GM18507 (cell line): ENCODE results near the gene CXCL12.

Experiments used
- DNase-seq: peaks from one replicate; pipeline ENCODE4 v3.0.0; 2011; ENCODE audit warnings: low read depth; ENCODE audit not compliant: insufficient read length; ENCODE audit errors: extremely low spot score
- FAIRE-seq: peaks from 2 replicates; lab custom pipeline; 2011; peaks lifted over from hg19 to GRCh38; lab: Jason Lieb, UNC

CXCL12 gene

GRCh38 chr10:44402465-44403195 is 17.7 kb upstream of the CXCL12 start:
- FAIRE-seq: no peak
- no peak for DNase-seq

- FAIRE-seq (no peak), DNase-seq (no peak)
These were observed 15.6 kb upstream of the CXCL12 start for GRCh38 chr10:44400541-44400940.

DNA sequence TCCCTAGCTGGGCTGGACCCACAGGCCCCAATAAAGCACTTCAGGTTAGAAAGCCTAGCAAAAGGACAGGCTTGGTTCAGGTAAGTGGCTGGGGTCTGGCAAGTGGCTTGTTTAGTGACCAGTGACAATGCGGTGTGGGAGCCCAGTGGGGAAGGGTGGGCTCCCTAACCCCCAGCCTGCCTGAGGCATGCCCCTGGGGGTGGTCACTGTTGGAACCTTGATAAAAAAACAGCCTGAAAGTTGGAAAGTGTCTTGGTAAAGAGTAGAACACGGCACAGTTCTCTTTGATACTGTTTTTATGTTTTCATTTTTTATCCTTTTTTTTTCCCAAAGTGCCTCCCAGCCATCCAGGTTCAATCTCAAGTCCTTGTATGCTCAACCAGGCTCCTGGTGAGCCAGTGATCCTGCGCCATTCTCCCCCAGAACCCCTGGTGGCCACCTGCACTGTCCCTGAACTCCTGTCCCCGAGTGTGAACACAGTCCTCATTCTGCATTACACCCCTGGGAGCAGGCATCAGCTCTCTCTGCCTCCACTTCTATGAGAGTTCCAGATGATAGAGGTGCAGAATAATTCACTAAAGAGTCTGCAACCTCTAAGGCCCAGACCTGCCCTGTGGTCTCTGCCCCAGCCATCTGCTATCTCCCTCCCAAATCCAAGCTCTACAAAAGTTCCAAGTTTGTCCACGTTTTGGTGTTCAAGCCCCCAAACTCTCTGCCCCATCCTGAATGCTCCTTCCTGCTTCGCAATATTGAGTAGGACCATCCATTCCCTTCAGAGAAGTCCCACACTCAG is 15.0 kb upstream of the CXCL12 start:
- no peak for FAIRE-seq
- no peak for DNase-seq

DNA sequence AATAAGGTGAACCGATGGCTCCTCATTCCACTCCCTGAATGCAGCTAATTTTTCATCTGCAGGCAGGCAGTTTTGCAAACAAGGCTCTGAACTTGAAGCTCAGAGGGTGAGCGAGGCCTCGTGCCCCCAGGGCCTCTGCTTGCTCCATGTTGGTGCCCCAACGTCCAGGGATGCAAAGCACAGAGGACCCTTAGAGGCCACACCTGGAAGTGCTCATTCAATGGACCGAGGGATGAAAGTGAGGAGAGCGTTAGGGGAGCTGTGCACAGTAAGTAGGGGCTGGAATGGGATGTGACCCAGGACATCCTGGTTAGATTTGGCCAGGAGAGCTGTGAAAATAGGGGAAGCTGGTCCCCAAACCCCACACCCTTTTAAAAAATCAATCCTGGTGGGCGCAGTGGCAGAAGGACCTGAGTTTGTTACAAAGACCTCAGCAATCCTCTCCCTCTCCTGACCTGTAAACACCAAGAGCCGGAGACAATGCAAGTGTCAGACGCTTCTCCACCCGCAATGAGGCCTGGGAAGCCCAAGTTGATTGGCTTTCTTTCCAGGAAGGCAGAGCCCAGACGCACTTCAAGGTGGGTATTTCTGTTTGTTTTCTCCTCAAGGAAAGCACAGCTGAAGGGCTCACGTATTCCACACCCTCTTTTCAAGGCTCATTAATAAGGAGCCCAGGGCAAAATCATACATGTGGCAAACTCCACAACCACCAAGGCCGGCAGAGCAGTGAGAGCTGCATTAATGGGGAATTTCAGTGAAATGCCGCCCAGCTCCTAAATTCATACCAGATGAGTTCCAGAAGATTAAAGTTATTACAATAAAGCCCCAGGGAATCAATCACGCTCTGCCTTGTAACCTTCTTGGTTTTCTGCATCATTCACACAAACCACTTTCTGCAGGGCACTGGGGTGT is 14.1 kb upstream of the CXCL12 start:
- FAIRE-seq (no peak), DNase-seq (no peak)

GRCh38 chr10:44398271-44398670 is 13.4 kb upstream of the CXCL12 start:
- no peak for FAIRE-seq

DNA sequence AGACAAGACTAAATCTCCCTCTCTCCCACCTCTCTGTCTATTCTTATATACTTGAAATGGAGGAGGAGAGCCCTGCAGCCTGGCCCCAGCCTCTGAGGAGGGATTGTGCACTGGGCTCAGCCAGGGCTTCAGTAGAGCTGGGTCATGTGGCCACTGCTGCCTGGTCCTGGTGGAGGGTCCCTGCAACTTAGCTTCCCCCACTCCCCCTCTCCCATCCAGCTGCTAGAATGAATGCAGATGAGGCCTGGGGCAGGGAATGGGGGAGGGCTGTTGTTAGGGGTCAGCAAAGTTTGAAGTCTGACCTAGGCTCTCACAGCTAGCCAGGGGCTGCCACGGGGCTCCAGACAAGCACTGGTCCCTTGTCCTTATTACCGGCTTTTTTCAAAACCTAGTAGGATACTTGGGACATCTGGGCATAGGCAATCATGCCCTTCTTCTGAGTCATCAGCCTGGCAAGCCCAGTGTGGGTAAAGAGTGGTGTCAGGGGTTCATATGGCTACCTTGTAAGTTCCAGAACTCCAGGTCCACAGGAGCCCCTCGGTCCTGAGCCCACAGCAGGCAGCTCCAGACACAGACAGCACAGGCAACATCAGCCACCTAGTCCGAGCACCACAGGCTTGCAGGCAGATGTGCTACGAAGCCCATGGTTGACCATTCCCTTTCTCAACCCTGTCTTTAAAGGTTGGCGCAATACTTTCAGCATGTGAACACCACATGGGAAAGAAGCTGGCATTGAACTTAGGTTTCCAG is 12.8 kb upstream of the CXCL12 start:
- DNase-seq (no peak), FAIRE-seq (no peak)

More at GRCh38 chr10:44398271-44398670, 13.4 kb upstream of the CXCL12 start:
- no peak for DNase-seq

DNA sequence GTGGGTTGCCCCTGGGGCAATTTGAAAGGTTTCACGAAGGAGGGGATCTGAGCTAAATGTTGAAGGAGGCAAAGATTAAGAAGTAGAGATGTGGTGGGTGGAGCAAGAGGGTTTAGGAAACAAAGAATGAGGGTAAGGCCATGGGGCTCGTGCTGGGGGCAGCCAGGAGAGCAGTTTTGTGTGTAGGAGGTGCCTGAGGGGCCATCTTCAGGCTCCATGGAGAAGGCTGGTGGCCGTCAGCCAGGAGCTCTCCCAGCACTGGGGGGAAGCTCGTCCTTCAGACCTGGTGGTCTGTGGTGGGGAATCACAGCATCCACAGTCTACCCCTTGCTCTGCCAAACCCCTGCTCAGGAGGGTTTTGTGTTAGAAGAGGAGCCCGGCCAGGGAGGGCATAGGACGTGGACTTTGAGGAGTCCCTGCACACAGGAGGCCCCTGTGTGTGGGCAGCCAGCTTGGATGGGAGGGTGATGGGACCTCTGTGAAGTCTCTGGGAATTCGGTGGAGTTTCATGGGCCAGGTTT is 11.8 kb upstream of the CXCL12 start:
- DNase-seq (no peak), FAIRE-seq (no peak)

DNA sequence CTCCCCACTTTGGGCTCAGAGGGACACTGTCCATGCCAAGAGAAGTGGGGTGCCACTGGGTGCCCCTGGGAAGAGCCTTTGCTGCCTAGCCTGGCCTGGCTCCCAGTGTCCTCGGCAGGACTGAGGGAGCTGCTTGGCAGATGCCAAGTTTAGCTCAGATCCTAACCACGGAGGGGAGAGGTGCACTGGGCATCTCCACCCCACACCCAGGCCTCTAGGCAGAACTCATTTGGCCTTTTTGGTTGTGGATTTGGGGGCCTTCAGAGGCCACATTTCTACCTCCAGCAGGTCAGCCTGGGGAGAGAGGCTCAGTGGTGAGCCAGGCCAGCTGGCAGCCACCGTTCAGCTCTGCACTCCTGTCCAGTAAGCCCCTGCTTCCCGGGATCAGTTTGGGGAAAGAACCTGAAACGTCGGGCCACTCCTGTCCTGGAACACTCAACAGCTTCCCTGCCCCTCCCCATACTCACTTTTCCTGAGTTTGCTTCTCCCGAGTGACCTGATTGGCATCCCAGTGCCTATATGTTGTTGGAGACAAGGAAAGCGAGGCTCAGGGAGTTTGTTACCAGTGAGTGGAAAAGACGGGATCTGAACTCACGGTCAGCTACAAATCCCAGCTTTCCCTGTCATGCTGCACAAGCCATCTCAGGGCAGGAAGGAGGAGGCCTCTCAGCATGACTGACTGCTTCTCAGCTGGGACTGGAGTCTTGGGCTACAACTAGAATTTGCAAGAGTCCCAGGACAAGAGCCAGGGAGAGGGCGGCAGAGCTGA is 11.2 kb upstream of the CXCL12 start:
- DNase-seq: no peak
- no peak for FAIRE-seq

DNA sequence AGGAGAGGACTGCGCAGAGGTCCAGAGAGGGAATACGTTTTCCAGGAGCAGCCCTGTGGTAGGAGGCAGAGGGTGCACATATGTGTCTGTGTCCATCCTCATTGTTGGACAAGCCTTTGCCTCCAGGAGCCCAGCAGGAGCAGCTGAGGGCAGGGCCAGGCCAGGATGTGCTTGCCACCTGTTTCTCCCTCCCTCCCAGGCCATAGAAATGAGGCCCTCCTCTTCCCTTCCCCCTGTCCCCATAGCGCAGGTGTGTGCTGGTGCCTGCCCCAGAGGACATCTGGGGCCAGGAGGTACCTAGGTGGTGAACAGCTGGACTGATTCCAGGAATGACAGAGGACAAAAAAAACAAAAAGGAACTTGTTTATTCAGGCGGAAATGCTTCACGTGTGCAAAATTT is 10.5 kb upstream of the CXCL12 start:
- no peak for FAIRE-seq
- DNase-seq: no peak

GRCh38 chr10:44394696-44395381 is 9.9 kb upstream of the CXCL12 start:
- DNase-seq (no peak), FAIRE-seq (no peak)

DNA sequence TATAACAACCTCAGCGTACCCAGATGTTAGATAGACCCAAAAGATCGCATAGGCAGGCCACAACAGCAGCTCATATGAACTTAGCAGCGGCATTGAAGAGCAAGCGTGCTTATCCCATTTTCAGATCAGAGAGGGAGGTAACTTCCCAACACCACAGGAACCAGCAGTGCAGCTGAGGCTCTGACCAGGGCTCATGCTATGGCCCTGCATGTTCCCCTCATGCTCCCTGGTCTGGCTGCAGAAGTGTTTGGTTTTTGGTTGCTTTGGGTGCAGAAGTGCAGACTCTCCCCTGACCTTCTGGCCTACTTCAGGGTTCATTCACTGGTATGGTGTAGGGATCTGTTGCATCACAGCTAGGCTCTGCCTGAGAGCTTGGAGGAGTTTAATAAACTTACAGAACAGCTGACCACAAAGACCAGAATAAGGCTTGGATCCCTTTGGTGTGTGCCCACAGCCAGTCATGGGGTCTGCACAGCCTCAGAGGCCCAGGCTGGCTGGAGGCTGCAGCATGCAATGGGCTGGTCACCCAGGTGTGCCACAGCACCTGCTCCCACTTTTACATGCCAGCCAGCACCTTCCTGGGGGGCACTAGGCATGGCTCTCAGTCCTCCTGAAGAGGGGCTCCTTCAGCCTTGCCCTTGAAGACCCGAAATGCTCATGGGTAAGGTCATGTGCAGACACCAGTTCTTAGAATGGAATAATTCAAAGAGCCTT is 9.1 kb upstream of the CXCL12 start:
- FAIRE-seq (no peak), DNase-seq (no peak)

GRCh38 chr10:44393051-44393630 is 8.2 kb upstream of the CXCL12 start:
- DNase-seq (no peak), FAIRE-seq (no peak)

GRCh38 chr10:44392420-44392819 is 7.5 kb upstream of the CXCL12 start:
- no peak for FAIRE-seq
- no peak for DNase-seq

GRCh38 chr10:44391981-44392380 is 7.1 kb upstream of the CXCL12 start:
- DNase-seq: no peak
- no peak for FAIRE-seq

DNA sequence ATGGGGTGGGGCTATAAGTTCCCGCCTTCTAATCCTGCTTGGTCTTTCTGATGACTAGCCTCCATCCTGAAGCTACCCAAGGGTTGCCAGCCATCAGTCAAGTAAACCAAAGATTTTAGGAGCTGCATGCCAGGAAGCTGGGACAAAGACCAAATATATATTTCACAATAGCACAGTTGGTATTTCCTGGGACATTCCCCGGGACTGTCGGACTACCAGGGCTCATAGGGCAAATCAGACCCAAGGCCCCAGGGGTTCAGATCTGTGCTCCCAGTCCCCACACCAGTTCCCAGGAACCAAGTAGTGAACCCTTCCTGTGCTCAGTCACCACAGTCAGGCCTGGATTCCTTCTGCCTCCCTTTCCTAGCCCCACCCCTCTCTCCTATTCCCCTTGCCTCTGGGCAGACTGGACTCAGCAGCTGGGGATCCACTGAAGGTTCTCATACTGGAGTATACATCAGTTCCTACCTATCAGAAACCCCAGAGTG is 5.7 kb upstream of the CXCL12 start:
- DNase-seq (no peak), FAIRE-seq (no peak)

- DNase-seq (no peak), FAIRE-seq (no peak)
These were observed 4.7 kb upstream of the CXCL12 start for GRCh38 chr10:44389556-44389955.

DNA sequence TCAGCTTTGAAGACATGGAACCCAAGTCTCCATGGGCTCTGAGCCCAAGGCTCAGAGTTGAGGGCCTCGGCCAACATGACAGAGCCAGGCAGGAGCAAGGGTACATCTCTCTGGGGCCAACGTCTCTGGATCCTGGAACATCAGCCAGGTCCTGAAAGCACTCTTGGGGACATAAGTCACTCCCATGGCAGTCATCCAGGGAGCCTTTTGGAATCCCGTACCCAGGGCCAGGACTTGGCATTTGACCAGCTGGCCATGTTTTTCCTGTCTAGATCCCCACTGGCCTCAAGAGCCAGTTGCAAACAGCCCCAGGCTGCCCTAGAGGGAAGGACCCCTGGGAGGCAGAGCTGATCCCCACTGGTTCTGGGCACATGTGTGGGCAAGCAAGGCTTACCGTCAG is 4.3 kb upstream of the CXCL12 start:
- no peak for DNase-seq

More for the DNA sequence above, 4.3 kb upstream of the CXCL12 start:
- FAIRE-seq: no peak
